Stimulated activated naive B cell treated with anti-CD40 and anti-IgM and Interleukin-4, amounts not matched to agents 10 μg/mL and 1 μg/mL and 100 μg/mL, for 72 hours (primary cell): ENCODE results near the gene TNFRSF13B.
"Not testable (repeated sequence)": the region's sequence is repeated elsewhere in the genome, so short reads cannot be mapped to it uniquely, and the experiment has no call there.

Experiments
- ATAC-seq, 2 donors: fragments of 150-1000 bp; cut with Tn5 transposase; replicated peaks; 2 replicates each; pipeline ENCODE4 v1.10.0; 2021; ENCODE audit warnings: moderate library complexity in 1 of 2
- DNase-seq: peaks from one replicate; pipeline ENCODE4 v3.0.0; 2021
- H3K27ac Mint-ChIP-seq: one replicate; pipeline ENCODE4 v1.8.0; 2022; ENCODE audit warnings: mild to moderate bottlenecking, mixed read lengths
- H3K27me3 Mint-ChIP-seq, 2 donors: one replicate each; pipeline ENCODE4 v1.8.0; 2022; ENCODE audit warnings: mixed read lengths in 2 of 2
- H3K36me3 Mint-ChIP-seq, 2 donors: one replicate each; pipeline ENCODE4 v1.8.0; 2022; ENCODE audit warnings: mixed read lengths in 2 of 2, mild to moderate bottlenecking in 1 of 2
- H3K4me1 Mint-ChIP-seq, 2 donors: one replicate each; pipeline ENCODE4 v1.8.0; 2022; ENCODE audit warnings: mixed read lengths in 2 of 2, mild to moderate bottlenecking in 1 of 2
- H3K4me3 Mint-ChIP-seq, 2 donors: one replicate each; pipeline ENCODE4 v1.8.0; 2022; ENCODE audit warnings: mild to moderate bottlenecking in 2 of 2, mixed read lengths in 2 of 2, moderate library complexity in 1 of 2
- H3K9me3 Mint-ChIP-seq, 2 donors: one replicate each; pipeline ENCODE4 v1.8.0; 2022; ENCODE audit warnings: mixed read lengths in 2 of 2, mild to moderate bottlenecking in 1 of 2

TNFRSF13B gene

GRCh38 chr17:16997514-16998429 is 25.9 kb upstream of the TNFRSF13B start:
- no peak overlapping the region for H3K4me3 Mint-ChIP-seq
- H3K9me3 Mint-ChIP-seq, result no peaks in the 10 kb centered on the region
- no peaks in the 10 kb centered on the region for H3K27me3 Mint-ChIP-seq
- peaks cover 5 to 7% of the 10 kb centered on the region in 2 donors for H3K4me1 Mint-ChIP-seq
- no peaks in the 10 kb centered on the region for H3K36me3 Mint-ChIP-seq
- peak; percentile 37 to 52 for ATAC-seq
- DNase-seq, result no peak
- H3K27ac Mint-ChIP-seq, result no peak overlapping the region

GRCh38 chr17:16996726-16997125 is 24.8 kb upstream of the TNFRSF13B start:
- not testable (repeated sequence) for H3K9me3 Mint-ChIP-seq, ATAC-seq, H3K36me3 Mint-ChIP-seq, H3K27ac Mint-ChIP-seq, DNase-seq, H3K27me3 Mint-ChIP-seq, H3K4me1 Mint-ChIP-seq, H3K4me3 Mint-ChIP-seq

GRCh38 chr17:16995930-16996329 is 24.0 kb upstream of the TNFRSF13B start:
- Mint-ChIP-seq H3K9me3 (no peaks in the 10 kb centered on the region), H3K27me3 (no peaks in the 10 kb centered on the region), H3K36me3 (no peaks in the 10 kb centered on the region), H3K27ac (no peak overlapping the region), H3K4me3 (no peak overlapping the region), H3K4me1 (peaks cover 9 to 10% of the 10 kb centered on the region in 2 donors)
- no peak for DNase-seq
- ATAC-seq, result no peak

- no peak overlapping the region for H3K4me3 Mint-ChIP-seq
- no peaks in the 10 kb centered on the region for H3K36me3 Mint-ChIP-seq
- no peak for DNase-seq
- no peaks in the 10 kb centered on the region for H3K27me3 Mint-ChIP-seq
- no peak for ATAC-seq
- H3K27ac Mint-ChIP-seq, result no peak overlapping the region
- no peaks in the 10 kb centered on the region for H3K9me3 Mint-ChIP-seq
- H3K4me1 Mint-ChIP-seq, result peaks cover 18 to 23% of the 10 kb centered on the region in 2 donors
Observed at GRCh38 chr17:16994631-16995030, 22.7 kb upstream of the TNFRSF13B start.

- DNase-seq (peak; percentile 70), ATAC-seq (peak; percentile 11 to 23)
- Mint-ChIP-seq H3K27me3 (no peaks in the 10 kb centered on the region), H3K27ac (peak overlapping the region; percentile 92), H3K4me3 (peak overlapping the region; percentile 36 to 52), H3K9me3 (no peaks in the 10 kb centered on the region), H3K36me3 (no peaks in the 10 kb centered on the region), H3K4me1 (peaks cover 46 to 55% of the 10 kb centered on the region in 2 donors)
Observed at GRCh38 chr17:16991349-16992009, 19.6 kb upstream of the TNFRSF13B start.

- Mint-ChIP-seq H3K36me3 (no peaks in the 10 kb centered on the region), H3K27ac (peak overlapping the region; percentile 97), H3K27me3 (no peaks in the 10 kb centered on the region), H3K4me3 (peak overlapping the region; percentile 22 to 33), H3K4me1 (peaks cover 55 to 67% of the 10 kb centered on the region in 2 donors), H3K9me3 (no peaks in the 10 kb centered on the region)
- DNase-seq, result no peak
- ATAC-seq, result no peak
Observed at GRCh38 chr17:16989953-16990860, 18.3 kb upstream of the TNFRSF13B start.

- Mint-ChIP-seq H3K4me1 (peaks cover 60 to 74% of the 10 kb centered on the region in 2 donors), H3K27ac (peak overlapping the region; percentile 97), H3K36me3 (no peaks in the 10 kb centered on the region), H3K27me3 (no peaks in the 10 kb centered on the region), H3K4me3 (peak overlapping the region; percentile 71 to 78), H3K9me3 (no peaks in the 10 kb centered on the region)
- DNase-seq, result peak; percentile 66
- peak; percentile 48 to 61 for ATAC-seq
Observed at GRCh38 chr17:16989230-16989952, 17.5 kb upstream of the TNFRSF13B start.

GRCh38 chr17:16988749-16989229 is 16.9 kb upstream of the TNFRSF13B start:
- DNase-seq, result no peak
- H3K9me3 Mint-ChIP-seq, result no peaks in the 10 kb centered on the region
- H3K27ac Mint-ChIP-seq, result peak overlapping the region; percentile 97
- peak; percentile 19 to 26 for ATAC-seq
- peak overlapping the region; percentile 71 to 78 for H3K4me3 Mint-ChIP-seq
- H3K27me3 Mint-ChIP-seq, result no peaks in the 10 kb centered on the region
- no peaks in the 10 kb centered on the region for H3K36me3 Mint-ChIP-seq
- peaks cover 62 to 78% of the 10 kb centered on the region in 2 donors for H3K4me1 Mint-ChIP-seq

GRCh38 chr17:16987830-16988601 is 16.1 kb upstream of the TNFRSF13B start:
- DNase-seq (peak; percentile 94), ATAC-seq (peak; percentile 81 to 85)
- H3K27me3 Mint-ChIP-seq, result no peaks in the 10 kb centered on the region
- H3K36me3 Mint-ChIP-seq, result no peaks in the 10 kb centered on the region
- H3K4me1 Mint-ChIP-seq, result peaks cover 68 to 86% of the 10 kb centered on the region in 2 donors
- peak overlapping the region; percentile 97 for H3K27ac Mint-ChIP-seq
- H3K4me3 Mint-ChIP-seq, result peak overlapping the region; percentile 71 to 78
- H3K9me3 Mint-ChIP-seq, result no peaks in the 10 kb centered on the region

- Mint-ChIP-seq H3K27me3 (no peaks in the 10 kb centered on the region), H3K9me3 (no peaks in the 10 kb centered on the region), H3K4me3 (peak overlapping the region in 1 of 2 donors; percentile 15), H3K4me1 (peaks cover 68 to 94% of the 10 kb centered on the region in 2 donors), H3K36me3 (no peaks in the 10 kb centered on the region), H3K27ac (peak overlapping the region; percentile 97)
- ATAC-seq (no peak), DNase-seq (no peak)
Observed at GRCh38 chr17:16987066-16987829, 15.3 kb upstream of the TNFRSF13B start.

GRCh38 chr17:16986391-16986790 is 14.5 kb upstream of the TNFRSF13B start:
- DNase-seq (no peak), ATAC-seq (no peak)
- Mint-ChIP-seq H3K27me3 (no peaks in the 10 kb centered on the region), H3K27ac (peak overlapping the region; percentile 72), H3K9me3 (no peaks in the 10 kb centered on the region), H3K4me1 (peaks cover 72 to 97% of the 10 kb centered on the region in 2 donors), H3K36me3 (no peaks in the 10 kb centered on the region), H3K4me3 (no peak overlapping the region)

GRCh38 chr17:16981928-16982327 is 10.0 kb upstream of the TNFRSF13B start:
- Mint-ChIP-seq H3K4me3 (peak overlapping the region in 1 of 2 donors; percentile 24), H3K36me3 (peaks cover 3 to 12% of the 10 kb centered on the region in 2 donors), H3K27me3 (no peaks in the 10 kb centered on the region), H3K4me1 (peaks cover 60 to 90% of the 10 kb centered on the region in 2 donors), H3K9me3 (no peaks in the 10 kb centered on the region), H3K27ac (peak overlapping the region; percentile 99)
- DNase-seq (no peak), ATAC-seq (no peak)
